ENCODE results near the gene GALNT8.

GRCh38 chr12:4787965-4788364 lies 67.8 kb downstream of the GALNT8 start:
- TF ChIP-seq, protein P1, sequence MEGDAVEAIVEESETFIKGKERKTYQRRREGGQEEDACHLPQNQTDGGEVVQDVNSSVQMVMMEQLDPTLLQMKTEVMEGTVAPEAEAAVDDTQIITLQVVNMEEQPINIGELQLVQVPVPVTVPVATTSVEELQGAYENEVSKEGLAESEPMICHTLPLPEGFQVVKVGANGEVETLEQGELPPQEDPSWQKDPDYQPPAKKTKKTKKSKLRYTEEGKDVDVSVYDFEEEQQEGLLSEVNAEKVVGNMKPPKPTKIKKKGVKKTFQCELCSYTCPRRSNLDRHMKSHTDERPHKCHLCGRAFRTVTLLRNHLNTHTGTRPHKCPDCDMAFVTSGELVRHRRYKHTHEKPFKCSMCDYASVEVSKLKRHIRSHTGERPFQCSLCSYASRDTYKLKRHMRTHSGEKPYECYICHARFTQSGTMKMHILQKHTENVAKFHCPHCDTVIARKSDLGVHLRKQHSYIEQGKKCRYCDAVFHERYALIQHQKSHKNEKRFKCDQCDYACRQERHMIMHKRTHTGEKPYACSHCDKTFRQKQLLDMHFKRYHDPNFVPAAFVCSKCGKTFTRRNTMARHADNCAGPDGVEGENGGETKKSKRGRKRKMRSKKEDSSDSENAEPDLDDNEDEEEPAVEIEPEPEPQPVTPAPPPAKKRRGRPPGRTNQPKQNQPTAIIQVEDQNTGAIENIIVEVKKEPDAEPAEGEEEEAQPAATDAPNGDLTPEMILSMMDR (IDR thresholded peaks at IDR 0.05; ENCODE audit: low read depth, low read length, poor library complexity, severe bottlenecking): no peak
- TF ChIP-seq EZH2phosphoT487 (IDR thresholded peaks at IDR 0.05; ENCODE audit: borderline replicate concordance, low read length): no peak
